ENCODE data around the gene CEMIP2.
A peak's percentile ranks its signal among the peaks of the same experiment; 100 is the strongest.
"Not testable (repeated sequence)": the region's sequence is repeated elsewhere in the genome, so short reads cannot be mapped to it uniquely, and the experiment has no call there.

Gene CEMIP2

GRCh38 chr9:71706176-71706575 lies 62.1 kb downstream of the CEMIP2 start:
- DNase-seq (ENCODE audit: low spot score), result no peak

GRCh38 chr9:71704796-71705195 lies 63.5 kb downstream of the CEMIP2 start:
- DNase-seq (ENCODE audit: low spot score), result no peak

GRCh38 chr9:71703172-71703872 lies 65.0 kb downstream of the CEMIP2 start:
- DNase-seq (ENCODE audit: low spot score), result no peak

GRCh38 chr9:71697882-71698281 lies 70.4 kb downstream of the CEMIP2 start:
- DNase-seq (ENCODE audit: low spot score), result no peak

GRCh38 chr9:71694332-71694731 lies 74.0 kb downstream of the CEMIP2 start:
- DNase-seq (ENCODE audit: low spot score), result no peak

- DNase-seq (ENCODE audit: low spot score), result no peak
Measured at GRCh38 chr9:71693607-71694006, 74.7 kb downstream of the CEMIP2 start.

- DNase-seq (ENCODE audit: low spot score), result no peak
Measured at GRCh38 chr9:71692337-71692736, 76.0 kb downstream of the CEMIP2 start.

GRCh38 chr9:71691576-71691975 lies 76.7 kb downstream of the CEMIP2 start:
- not testable (repeated sequence) for DNase-seq (ENCODE audit: low spot score)

GRCh38 chr9:71690689-71691435 lies 77.5 kb downstream of the CEMIP2 start:
- no peak for DNase-seq (ENCODE audit: low spot score)

- no peak for DNase-seq (ENCODE audit: low spot score)
Measured at GRCh38 chr9:71690063-71690688, 78.1 kb downstream of the CEMIP2 start.

- DNase-seq (ENCODE audit: low spot score), result no peak
Measured at GRCh38 chr9:71687676-71688075, 80.6 kb downstream of the CEMIP2 start.

GRCh38 chr9:71685988-71686387 lies 82.3 kb downstream of the CEMIP2 start:
- no peak for DNase-seq (ENCODE audit: low spot score)

GRCh38 chr9:71685394-71685793 lies 82.9 kb downstream of the CEMIP2 start:
- DNase-seq (ENCODE audit: low spot score), result peak; percentile 56

GRCh38 chr9:71684566-71684965 lies 83.7 kb downstream of the CEMIP2 start:
- DNase-seq (ENCODE audit: low spot score), result no peak

GRCh38 chr9:71683598-71684235 lies 84.6 kb downstream of the CEMIP2 start:
- DNase-seq (ENCODE audit: low spot score), result peak; percentile 13

- no peak for DNase-seq (ENCODE audit: low spot score)
Measured at GRCh38 chr9:71681708-71682272, 86.5 kb downstream of the CEMIP2 start.

- no peak for DNase-seq (ENCODE audit: low spot score)
Measured at GRCh38 chr9:71681104-71681707, 87.1 kb downstream of the CEMIP2 start.

- no peak for DNase-seq (ENCODE audit: low spot score)
Measured at GRCh38 chr9:71680189-71680980, 87.9 kb downstream of the CEMIP2 start.

GRCh38 chr9:71678999-71679398 lies 89.3 kb downstream of the CEMIP2 start:
- no peak for DNase-seq (ENCODE audit: low spot score)

- no peak for DNase-seq (ENCODE audit: low spot score)
Measured at GRCh38 chr9:71677209-71677608, 91.1 kb downstream of the CEMIP2 start.

GRCh38 chr9:71676460-71676859 lies 91.9 kb downstream of the CEMIP2 start:
- no peak for DNase-seq (ENCODE audit: low spot score)

Data from CD4-positive, alpha-beta T cell treated with Interleukin-2 at 100 ng/mL for 4 hours (primary cell).